HG03025 (cell line): ENCODE measurements around the gene BCAT1.
A peak's percentile ranks its signal among the peaks of the same experiment; 100 is the strongest.

Source experiments
- ATAC-seq: cut with Tn5 transposase; IDR thresholded peaks from one replicate; pipeline ENCODE4 v1.9.1; 2021; ENCODE audit warnings: mild to moderate bottlenecking, moderate library complexity; ENCODE audit not compliant: unreplicated experiment, low FRiP score

The BCAT1 gene

GRCh38 chr12:24948757-24949722, at the start of gene BCAT1:
Gene BCAT1 (minus strand): TSS chr12:24949101. CDS start chr12:24948932, 169 bp downstream.
- ATAC-seq = peak; percentile 33

- ATAC-seq = peak; percentile 71
Observed at GRCh38 chr12:24997970-24998582, 49.2 kb upstream of the BCAT1 start.

- peak; percentile 12 for ATAC-seq
Observed at GRCh38 chr12:24997496-24997895, 48.6 kb upstream of the BCAT1 start.

GRCh38 chr12:24996820-24997219, 47.9 kb upstream of the BCAT1 start:
- no peak for ATAC-seq

- ATAC-seq = no peak
Observed at GRCh38 chr12:24996102-24996797, 47.3 kb upstream of the BCAT1 start.

- ATAC-seq = no peak
Observed at GRCh38 chr12:24993793-24994192, 44.9 kb upstream of the BCAT1 start.

GRCh38 chr12:24991209-24992049, 42.5 kb upstream of the BCAT1 start:
- ATAC-seq = no peak

GRCh38 chr12:24989216-24989615, 40.3 kb upstream of the BCAT1 start:
- ATAC-seq = no peak

- no peak for ATAC-seq
Observed at GRCh38 chr12:24982250-24982649, 33.3 kb upstream of the BCAT1 start.

- no peak for ATAC-seq
Observed at GRCh38 chr12:24979976-24980730, 31.3 kb upstream of the BCAT1 start.

- no peak for ATAC-seq
Observed at GRCh38 chr12:24979329-24979728, 30.4 kb upstream of the BCAT1 start.

- ATAC-seq = no peak
Observed at GRCh38 chr12:24977711-24978110, 28.8 kb upstream of the BCAT1 start.

- ATAC-seq = no peak
Observed at GRCh38 chr12:24977060-24977459, 28.2 kb upstream of the BCAT1 start.

- ATAC-seq = no peak
Observed at GRCh38 chr12:24975425-24975824, 26.5 kb upstream of the BCAT1 start.

GRCh38 chr12:24974216-24974615, 25.3 kb upstream of the BCAT1 start:
- ATAC-seq = no peak

- ATAC-seq = no peak
Observed at GRCh38 chr12:24972078-24972477, 23.2 kb upstream of the BCAT1 start.

GRCh38 chr12:24970177-24970576, 21.3 kb upstream of the BCAT1 start:
- ATAC-seq = no peak

- no peak for ATAC-seq
Observed at GRCh38 chr12:24966951-24967564, 18.2 kb upstream of the BCAT1 start.

GRCh38 chr12:24964342-24964741, 15.4 kb upstream of the BCAT1 start:
- no peak for ATAC-seq
